PC-9 (cell line): ENCODE measurements around the gene MTERF2. TPM values are rescaled to one million over a fixed set of nuclear protein-coding genes. Genes with fewer than 3 reads are reported as not detected.

ENCODE experiments used
- BruUV-seq: library from RNA; stranded (reverse); fragments of 400-500 nt; replicated peaks from 2 replicates; lab custom pipeline; 2021; lab: Mats Ljungman, UMichigan
- CTCF ChIA-PET: fragments of 300-600 bp; sonication (Branson Sonifier 250); formaldehyde crosslinking; loops from one replicate; lab custom pipeline; 2022; ENCODE audit warnings: antibody characterized with exemption; lab: Charles Lee
- POLR2A ChIA-PET: fragments of 300-600 bp; sonication (Branson Sonifier 250); formaldehyde crosslinking; loops from one replicate; lab custom pipeline; 2022; ENCODE audit warnings: antibody characterized with exemption; ENCODE audit not compliant: unreplicated experiment; lab: Charles Lee
- DNase-seq, 2 experiments: peaks; one replicate each; pipeline versions ENCODE4 v3.0.0 to v3.0.0-alpha.2; 2015 to 2022; ENCODE audit warnings: mixed read lengths in 1 of 2
- H2AFZ ChIP-seq: fragments of 200-600 bp; sonication (generic); 2 replicates; pipeline ENCODE4 v1.8.1; 2017; ENCODE audit warnings: antibody characterized with exemption
- H3F3A ChIP-seq: fragments of 200-600 bp; sonication (generic); 2 replicates; pipeline ENCODE4 v1.8.1; 2017; ENCODE audit warnings: antibody characterized with exemption, mild to moderate bottlenecking, low read depth; ENCODE audit not compliant: insufficient read depth
- H3K27ac ChIP-seq: fragments of 200-600 bp; sonication (generic); 2 replicates; pipeline ENCODE4 v1.6.1; 2016; ENCODE audit warnings: mixed run types
- H3K27me3 ChIP-seq: fragments of 200-600 bp; sonication (generic); 2 replicates; pipeline ENCODE4 v1.6.1; 2016; ENCODE audit warnings: low read depth, mixed run types; ENCODE audit not compliant: insufficient read depth
- H3K36me3 ChIP-seq: fragments of 200-600 bp; sonication (generic); 2 replicates; pipeline ENCODE4 v1.6.1; 2016; ENCODE audit warnings: low read depth, mixed run types
- H3K4me1 ChIP-seq: fragments of 200-600 bp; sonication (generic); replicated peaks from 2 replicates; pipeline ENCODE4 v1.6.1; 2016; ENCODE audit warnings: mixed run types; ENCODE audit not compliant: insufficient read depth
- H3K4me2 ChIP-seq: fragments of 200-600 bp; sonication (generic); 2 replicates; pipeline ENCODE4 v1.6.1; 2017; ENCODE audit warnings: mixed run types
- H3K4me3 ChIP-seq: fragments of 200-600 bp; sonication (generic); 2 replicates; pipeline ENCODE4 v1.6.1; 2016; ENCODE audit warnings: mixed run types
- H3K79me2 ChIP-seq: fragments of 200-600 bp; sonication (generic); 2 replicates; pipeline ENCODE4 v1.6.1; 2017; ENCODE audit warnings: low read depth, mixed run types
- H3K9me2 ChIP-seq: fragments of 200-600 bp; sonication (generic); 2 replicates; pipeline ENCODE4 v1.8.1; 2017; ENCODE audit warnings: mild to moderate bottlenecking; ENCODE audit not compliant: insufficient read depth
- H3K9me3 ChIP-seq: fragments of 200-600 bp; sonication (generic); 2 replicates; pipeline ENCODE4 v1.8.1; 2016; ENCODE audit warnings: low read depth; ENCODE audit not compliant: insufficient read depth
- H4K20me1 ChIP-seq: fragments of 200-600 bp; sonication (generic); 2 replicates; pipeline ENCODE4 v1.8.1; 2017; ENCODE audit not compliant: insufficient read depth
- CTCF ChIP-seq: fragments of 200-600 bp; sonication (generic); conservative IDR thresholded peaks from 2 replicates; pipeline ENCODE4 v1.6.1; 2017; ENCODE audit warnings: mixed run types, antibody characterized with exemption, mild to moderate bottlenecking, moderate library complexity
- EZH2 ChIP-seq: fragments of 200-600 bp; sonication (generic); IDR thresholded peaks from 2 replicates; pipeline ENCODE4 v1.8.0; 2017; ENCODE audit warnings: antibody characterized with exemption, low read depth
- intact Hi-C: fragments of 100-400 bp; cut with micrococcal nuclease; formaldehyde crosslinking; loops from one replicate; pipeline ENCODE4 v1.10.0; 2022; ENCODE audit not compliant: unreplicated experiment
- total RNA-seq: library from RNA; stranded (reverse); gene quantifications from 2 replicates; pipeline ENCODE4 v1.2.3, GENCODE V29; 2021

Gene MTERF2
- total RNA-seq, 1 experiment from 2014 or later = 8.2 TPM

- H3K4me1 ChIP-seq = no peaks in the 10 kb centered on the region
- no peak for DNase-seq
- intact Hi-C loops = no loop called here
- BruUV-seq = no TSS peak
- no peak overlapping the region for H3K4me3 ChIP-seq
- H3K79me2 ChIP-seq = no peaks in the 10 kb centered on the region
- no peaks in the 10 kb centered on the region for H3F3A ChIP-seq
- CTCF ChIA-PET = no interaction called here
- H3K4me2 ChIP-seq = no peak overlapping the region
- H2AFZ ChIP-seq = no peak overlapping the region
- H3K9me3 ChIP-seq = no peaks in the 10 kb centered on the region
- TF ChIP-seq CTCF (no peak), EZH2 (no peak)
- no peaks in the 10 kb centered on the region for H3K9me2 ChIP-seq
- H4K20me1 ChIP-seq = no peaks in the 10 kb centered on the region
- no peak overlapping the region for H3K27ac ChIP-seq
- POLR2A ChIA-PET = interaction anchor here (0.6 kb wide), 2 partner anchors 38 to 412 kb away, joined by 5 to 9 read pairs; no protein-coding TSS in a partner anchor
- H3K36me3 ChIP-seq = peaks cover 7% of the 10 kb centered on the region; the same call in 1 of the 2 replicates
- no peaks in the 10 kb centered on the region for H3K27me3 ChIP-seq
These were observed 7.8 kb upstream of the MTERF2 start for GRCh38 chr12:106994579-106995220.

DNA sequence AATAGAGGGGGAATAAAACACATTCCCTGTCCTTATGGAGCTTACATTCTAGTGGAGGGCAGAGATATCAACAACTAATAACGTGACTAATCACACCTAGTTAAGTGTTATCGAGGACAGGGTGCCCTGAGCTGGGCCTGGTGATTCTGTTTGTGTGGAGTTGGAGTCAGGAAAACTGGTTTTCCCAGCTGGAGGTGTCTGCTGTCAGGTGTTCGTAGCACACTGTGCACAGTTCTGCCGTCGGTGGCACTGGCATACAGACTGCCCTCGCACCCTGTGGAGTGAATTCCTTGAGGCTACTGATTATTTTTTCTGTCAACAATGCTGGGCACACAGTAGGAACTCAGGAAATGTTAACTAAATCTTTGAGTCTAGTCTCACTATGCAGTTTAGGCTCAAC is 900 bp upstream of the MTERF2 start:
- Histone ChIP-seq H3K9me2 (no peaks in the 10 kb centered on the region), H3K36me3 (no peaks in the 10 kb centered on the region), H3K27ac (no peak overlapping the region), H3K27me3 (no peaks in the 10 kb centered on the region), H3K4me1 (peaks cover 12% of the 10 kb centered on the region), H3K4me3 (peak overlapping the region; percentile 74; the same call in 1 of the 2 replicates), H3K4me2 (peak overlapping the region; percentile 87), H2AFZ (peak overlapping the region; percentile 47; the same call in 1 of the 2 replicates), H4K20me1 (no peaks in the 10 kb centered on the region), H3F3A (no peaks in the 10 kb centered on the region), H3K9me3 (no peaks in the 10 kb centered on the region), H3K79me2 (no peaks in the 10 kb centered on the region)
- DNase-seq = no peak
- ChIA-PET CTCF (interaction anchor here (0.5 to 2.1 kb wide), 2 partner anchors 26 to 597 kb away, joined by 3 to 5 read pairs; no protein-coding TSS in a partner anchor), POLR2A (interaction anchor here (0.6 kb wide), 1 partner anchor 45 kb away, joined by 4 read pairs; no protein-coding TSS in a partner anchor)
- intact Hi-C loops = loop anchor here (2.0 to 10.0 kb wide), 2 partner anchors 33 to 107 kb away; partner anchors contain the start of genes CRY1 and TMEM263
- TF ChIP-seq EZH2 = no peak
- no TSS peak for BruUV-seq

- Histone ChIP-seq H3K9me3 (no peaks in the 10 kb centered on the region), H3K4me2 (peak overlapping the region; percentile 87), H3K9me2 (no peaks in the 10 kb centered on the region), H3K36me3 (no peaks in the 10 kb centered on the region), H3K79me2 (no peaks in the 10 kb centered on the region), H3K4me3 (peak overlapping the region; percentile 74), H4K20me1 (no peaks in the 10 kb centered on the region), H3K27ac (no peak overlapping the region), H3K4me1 (peaks cover 12% of the 10 kb centered on the region), H2AFZ (peak overlapping the region; percentile 96), H3K27me3 (no peaks in the 10 kb centered on the region), H3F3A (no peaks in the 10 kb centered on the region)
- ChIA-PET CTCF (no interaction called here), POLR2A (no interaction called here)
- TF ChIP-seq EZH2 (no peak), CTCF (no peak)
- no peak for DNase-seq
- TSS peak; percentile 60 for BruUV-seq
- intact Hi-C loops = loop anchor here (2.0 to 10.0 kb wide), 2 partner anchors 31 to 109 kb away; partner anchors contain the start of genes CRY1 and TMEM263
These were observed 811 bp downstream of the MTERF2 start for GRCh38 chr12:106986135-106986534.
